Measurements from ENCODE around the gene MCC.

The MCC gene

DNA sequence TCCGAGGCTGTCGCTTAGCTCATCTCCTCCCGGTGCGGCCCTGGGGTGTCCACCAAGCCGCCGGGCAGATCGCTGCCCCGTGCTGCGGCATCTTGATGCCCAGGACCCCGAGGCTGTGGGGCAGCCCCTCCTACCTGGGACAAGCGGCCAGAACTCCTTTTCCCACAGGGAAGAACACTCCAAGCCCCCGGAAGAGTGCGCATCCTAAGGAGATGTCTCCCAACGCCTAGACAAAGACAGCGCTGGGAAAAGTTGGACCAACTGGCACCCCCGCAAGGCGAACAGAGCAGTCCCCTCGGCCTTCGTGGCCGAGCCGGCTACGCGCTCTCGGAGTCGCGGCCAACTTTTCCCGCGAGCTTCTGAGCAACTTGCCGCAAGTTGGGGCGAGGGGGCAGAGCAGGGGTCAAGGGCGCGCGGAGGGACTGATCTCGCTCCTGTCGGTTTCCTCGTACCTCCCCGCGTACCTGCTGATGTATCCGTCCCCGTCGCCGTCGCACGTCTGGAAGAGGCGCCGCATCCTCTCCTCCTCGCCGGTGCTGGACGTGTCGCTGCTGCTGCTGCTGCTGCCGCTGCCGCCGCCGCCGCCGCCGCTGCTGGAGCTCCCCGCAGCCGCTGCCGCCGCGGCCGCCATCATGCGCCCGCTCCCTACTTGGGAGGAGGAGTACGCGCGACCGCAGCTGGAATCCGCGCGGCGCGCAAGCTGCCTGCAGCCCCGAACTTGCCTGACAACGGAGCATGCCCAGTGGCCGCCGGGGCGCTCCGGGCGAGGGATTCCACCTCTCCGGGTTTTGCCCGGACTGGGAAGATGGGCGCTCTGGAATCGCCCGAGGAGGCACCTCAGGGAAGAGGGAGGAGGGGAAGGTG, at the start of gene MCC:
Gene MCC, minus strand, starts transcription at position 673 of the 864 bp plus-strand sequence.
- H3K4me1 Mint-ChIP-seq (ENCODE audit: low read depth): peaks cover 18% of the 10 kb centered on the region
- H3K27ac Mint-ChIP-seq: no peak within 1 kb of the TSS
- H3K36me3 Mint-ChIP-seq (ENCODE audit: low read depth): peaks cover 9% of the 10 kb centered on the region
- peak within 1 kb of the TSS; percentile 75 for H3K4me3 Mint-ChIP-seq
- peaks cover 18% of the 10 kb centered on the region for H3K9me3 Mint-ChIP-seq
- peaks cover 80% of the 10 kb centered on the region for H3K27me3 Mint-ChIP-seq

GRCh38 chr5:113531481-113532159, 43.4 kb upstream of the MCC start:
- no peak overlapping the region for H3K27ac Mint-ChIP-seq
- no peak overlapping the region for H3K4me3 Mint-ChIP-seq
- no peaks in the 10 kb centered on the region for H3K4me1 Mint-ChIP-seq (ENCODE audit: low read depth)
- H3K36me3 Mint-ChIP-seq (ENCODE audit: low read depth): peaks cover 72% of the 10 kb centered on the region
- H3K9me3 Mint-ChIP-seq: peaks cover 5% of the 10 kb centered on the region
- H3K27me3 Mint-ChIP-seq: no peaks in the 10 kb centered on the region

DNA sequence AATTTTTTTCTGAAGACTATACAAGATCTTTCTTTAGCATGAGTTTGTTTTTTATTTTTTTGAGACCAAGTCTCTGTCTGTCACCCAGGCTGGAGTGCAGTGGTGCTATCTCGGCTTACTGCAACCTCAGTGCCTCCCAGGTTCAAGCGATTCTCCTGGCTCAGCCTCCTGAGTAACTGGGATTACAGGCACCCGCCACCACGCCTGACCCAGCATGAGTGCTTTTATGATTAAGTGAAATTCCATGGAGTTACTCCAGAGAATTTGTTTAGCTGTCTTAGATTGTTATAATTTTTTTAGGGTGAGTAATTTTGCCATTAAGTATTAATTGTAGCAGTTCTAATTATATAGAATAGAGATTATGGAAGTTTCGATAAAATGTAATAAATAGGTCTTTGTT, 39.5 kb upstream of the MCC start:
- H3K36me3 Mint-ChIP-seq (ENCODE audit: low read depth): peaks cover 46% of the 10 kb centered on the region
- H3K4me3 Mint-ChIP-seq: no peak overlapping the region
- H3K4me1 Mint-ChIP-seq (ENCODE audit: low read depth): peaks cover 25% of the 10 kb centered on the region

DNA sequence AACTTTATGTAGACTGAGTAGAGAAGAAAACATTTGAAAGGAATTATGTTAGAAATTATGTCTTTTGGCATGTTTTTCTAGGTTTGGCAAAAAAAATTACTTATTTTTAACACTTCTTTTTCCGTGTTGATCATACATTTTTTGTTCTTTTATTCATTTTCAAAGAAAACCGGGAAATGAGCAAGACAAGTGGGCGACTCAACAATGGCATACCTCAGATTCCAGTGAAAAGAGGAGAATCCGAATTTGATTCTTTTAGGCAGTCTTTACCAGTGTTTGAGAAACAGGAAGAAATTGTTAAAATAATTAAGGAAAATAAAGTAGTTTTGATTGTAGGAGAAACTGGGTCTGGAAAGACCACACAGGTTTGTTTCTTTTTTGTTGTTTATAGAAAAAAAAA, 38.2 kb upstream of the MCC start:
- Mint-ChIP-seq H3K9me3 (peaks cover 5% of the 10 kb centered on the region), H3K4me3 (no peak overlapping the region), H3K27ac (no peak overlapping the region), H3K36me3 (ENCODE audit: low read depth) (peaks cover 33% of the 10 kb centered on the region), H3K27me3 (no peaks in the 10 kb centered on the region), H3K4me1 (ENCODE audit: low read depth) (peaks cover 34% of the 10 kb centered on the region)

More for the DNA sequence above, 39.5 kb upstream of the MCC start:
- Mint-ChIP-seq H3K27me3 (no peaks in the 10 kb centered on the region), H3K9me3 (peaks cover 5% of the 10 kb centered on the region), H3K27ac (no peak overlapping the region)

DNA sequence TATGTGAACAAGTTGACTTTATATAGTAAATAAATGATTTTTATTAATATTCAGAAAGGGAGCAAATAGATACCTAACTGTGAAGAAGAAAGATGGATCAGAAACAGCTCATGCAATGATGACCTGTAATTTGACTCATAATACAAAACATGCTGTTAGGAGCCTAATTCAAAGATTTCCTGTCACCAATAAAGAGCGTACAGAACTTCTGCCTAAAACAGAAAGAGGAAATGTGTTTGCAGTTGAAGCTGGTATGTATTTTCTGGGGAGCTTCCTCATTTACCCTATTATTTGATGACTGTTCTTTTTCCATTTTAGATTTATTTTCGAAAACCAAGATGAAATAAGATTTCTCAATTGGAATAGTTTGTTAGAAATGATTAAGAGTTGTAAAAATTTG, 36.7 kb upstream of the MCC start:
- Mint-ChIP-seq H3K27ac (no peak overlapping the region), H3K9me3 (no peaks in the 10 kb centered on the region), H3K27me3 (no peaks in the 10 kb centered on the region), H3K4me1 (ENCODE audit: low read depth) (peaks cover 49% of the 10 kb centered on the region), H3K4me3 (no peak overlapping the region), H3K36me3 (ENCODE audit: low read depth) (peaks cover 31% of the 10 kb centered on the region)

GRCh38 chr5:113523168-113523567, 34.9 kb upstream of the MCC start:
- Mint-ChIP-seq H3K27me3 (no peaks in the 10 kb centered on the region), H3K36me3 (ENCODE audit: low read depth) (peaks cover 34% of the 10 kb centered on the region), H3K4me1 (ENCODE audit: low read depth) (peaks cover 63% of the 10 kb centered on the region), H3K27ac (no peak overlapping the region), H3K9me3 (no peaks in the 10 kb centered on the region), H3K4me3 (no peak overlapping the region)

DNA sequence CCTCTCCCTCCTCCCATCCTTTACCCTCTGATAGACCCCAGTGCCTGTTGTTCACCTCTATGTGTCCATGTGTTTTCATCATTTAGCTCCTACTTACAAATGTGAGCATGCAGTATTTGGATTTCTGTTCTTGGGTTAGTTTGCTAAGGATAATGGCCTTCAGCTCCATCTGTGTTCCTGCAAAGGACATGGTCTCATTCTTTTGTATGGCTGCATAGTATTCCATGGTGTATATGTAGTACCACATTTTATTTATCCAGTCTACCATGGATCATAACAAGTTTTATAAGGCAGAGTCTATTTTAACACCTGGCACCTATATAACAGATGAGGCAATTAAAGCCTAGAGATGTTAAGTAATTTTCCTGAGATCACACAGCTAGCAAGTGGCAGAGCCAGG, 32.6 kb upstream of the MCC start:
- H3K36me3 Mint-ChIP-seq (ENCODE audit: low read depth): peaks cover 43% of the 10 kb centered on the region
- no peaks in the 10 kb centered on the region for H3K27me3 Mint-ChIP-seq
- no peaks in the 10 kb centered on the region for H3K9me3 Mint-ChIP-seq
- peaks cover 70% of the 10 kb centered on the region for H3K4me1 Mint-ChIP-seq (ENCODE audit: low read depth)
- no peak overlapping the region for H3K4me3 Mint-ChIP-seq
- H3K27ac Mint-ChIP-seq: peak overlapping the region; percentile 38

DNA sequence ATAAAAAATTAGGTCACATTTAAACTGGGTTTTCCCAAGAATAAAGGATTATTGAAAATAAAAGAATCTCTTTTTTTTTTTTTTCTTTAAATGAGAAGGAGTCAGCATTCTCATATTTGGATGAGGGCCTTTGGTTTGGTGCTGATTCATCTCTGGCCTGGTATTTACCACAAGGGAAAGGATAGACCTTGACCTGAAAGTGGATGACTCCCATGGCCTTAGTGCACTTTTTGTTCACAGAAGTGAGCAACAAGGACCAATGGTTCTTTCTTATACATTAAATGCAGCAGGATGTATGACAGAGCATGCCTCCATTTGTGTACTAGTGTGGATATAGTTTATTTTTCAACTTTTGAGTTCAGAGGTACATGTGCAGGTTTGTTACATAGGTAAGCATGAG, 32.2 kb upstream of the MCC start:
- H3K9me3 Mint-ChIP-seq: no peaks in the 10 kb centered on the region
- H3K4me3 Mint-ChIP-seq: no peak overlapping the region
- H3K36me3 Mint-ChIP-seq (ENCODE audit: low read depth): peaks cover 46% of the 10 kb centered on the region
- no peak overlapping the region for H3K27ac Mint-ChIP-seq
- peaks cover 74% of the 10 kb centered on the region for H3K4me1 Mint-ChIP-seq (ENCODE audit: low read depth)
- no peaks in the 10 kb centered on the region for H3K27me3 Mint-ChIP-seq

DNA sequence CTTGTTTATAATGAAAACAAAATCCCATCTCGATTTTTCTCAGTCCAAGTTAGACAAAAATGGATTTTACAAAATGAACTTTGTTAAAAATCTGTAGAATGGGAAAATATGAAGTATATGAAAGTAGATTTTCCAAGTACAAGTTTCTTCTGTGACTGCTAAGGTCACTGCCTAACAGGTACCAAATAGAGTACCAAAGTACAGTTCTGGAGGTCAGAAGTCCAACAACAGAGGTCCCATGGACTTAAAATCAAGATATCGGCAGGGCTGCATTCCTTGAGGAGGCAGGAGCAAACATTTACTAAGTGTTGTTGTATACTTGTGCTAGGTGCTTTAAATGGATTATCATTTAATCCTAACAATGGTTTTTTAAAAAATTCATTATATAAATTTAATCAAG, 31.2 kb upstream of the MCC start:
- peaks cover 74% of the 10 kb centered on the region for H3K4me1 Mint-ChIP-seq (ENCODE audit: low read depth)
- no peaks in the 10 kb centered on the region for H3K27me3 Mint-ChIP-seq
- H3K9me3 Mint-ChIP-seq: no peaks in the 10 kb centered on the region
- no peak overlapping the region for H3K4me3 Mint-ChIP-seq
- H3K36me3 Mint-ChIP-seq (ENCODE audit: low read depth): peaks cover 49% of the 10 kb centered on the region
- H3K27ac Mint-ChIP-seq: no peak overlapping the region

- no peaks in the 10 kb centered on the region for H3K27me3 Mint-ChIP-seq
- H3K36me3 Mint-ChIP-seq (ENCODE audit: low read depth): peaks cover 49% of the 10 kb centered on the region
- no peaks in the 10 kb centered on the region for H3K9me3 Mint-ChIP-seq
- no peak overlapping the region for H3K4me3 Mint-ChIP-seq
- H3K27ac Mint-ChIP-seq: no peak overlapping the region
- peaks cover 75% of the 10 kb centered on the region for H3K4me1 Mint-ChIP-seq (ENCODE audit: low read depth)
These were observed 30.6 kb upstream of the MCC start for GRCh38 chr5:113518884-113519283.

DNA sequence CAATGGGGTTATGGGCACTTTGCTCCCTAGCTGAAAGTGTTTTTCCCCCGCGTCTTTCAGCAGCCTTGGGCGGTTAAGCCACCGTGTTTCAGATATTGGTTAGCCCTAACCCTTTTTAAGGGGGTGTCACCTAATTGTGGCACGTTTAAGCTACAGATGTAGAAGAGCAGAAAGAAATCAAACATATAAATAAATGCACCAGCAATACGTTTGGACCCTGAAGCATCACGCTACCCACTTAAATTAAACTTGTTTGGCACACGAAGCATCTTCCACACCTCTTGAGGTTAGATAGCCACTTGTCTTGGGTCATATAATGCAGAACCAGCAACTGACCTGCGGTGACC, 26.0 kb upstream of the MCC start:
- Mint-ChIP-seq H3K36me3 (ENCODE audit: low read depth) (peaks cover 32% of the 10 kb centered on the region), H3K27ac (peak overlapping the region; percentile 90), H3K4me1 (ENCODE audit: low read depth) (peaks cover 40% of the 10 kb centered on the region), H3K27me3 (peaks cover 13% of the 10 kb centered on the region), H3K9me3 (no peaks in the 10 kb centered on the region), H3K4me3 (peak overlapping the region; percentile 94)

- H3K9me3 Mint-ChIP-seq: no peaks in the 10 kb centered on the region
- H3K4me3 Mint-ChIP-seq: peak within 1 kb of the TSS; percentile 94
- peaks cover 19% of the 10 kb centered on the region for H3K27me3 Mint-ChIP-seq
- peaks cover 34% of the 10 kb centered on the region for H3K4me1 Mint-ChIP-seq (ENCODE audit: low read depth)
- peaks cover 25% of the 10 kb centered on the region for H3K36me3 Mint-ChIP-seq (ENCODE audit: low read depth)
- peak within 1 kb of the TSS; percentile 90 for H3K27ac Mint-ChIP-seq
These were observed 25.4 kb upstream of the MCC start, which contains the start of gene YTHDC2 for GRCh38 chr5:113513384-113514288. Gene YTHDC2, plus strand, starts transcription at chr5:113513694. Its CDS starts 202 bp downstream, at chr5:113513896.

DNA sequence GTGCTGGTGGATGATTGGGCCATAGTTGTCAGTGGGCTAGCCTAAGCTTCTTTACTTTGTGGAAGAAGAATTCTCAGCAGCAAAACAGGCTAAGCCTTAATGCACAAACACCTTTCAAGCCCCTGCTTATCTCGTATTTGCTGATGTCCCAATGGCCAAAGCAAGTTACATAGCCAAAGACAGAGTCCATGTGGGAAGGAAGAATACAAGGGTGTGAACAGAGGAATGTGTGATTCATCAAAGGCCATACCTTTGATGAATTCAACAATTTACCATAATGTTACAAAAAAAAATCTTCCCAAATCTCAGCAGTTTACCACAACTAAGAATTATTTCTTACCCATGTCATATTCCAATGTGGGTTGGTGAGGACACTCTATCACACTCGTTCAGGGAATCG, 24.1 kb upstream of the MCC start:
- Mint-ChIP-seq H3K9me3 (no peaks in the 10 kb centered on the region), H3K36me3 (ENCODE audit: low read depth) (peaks cover 16% of the 10 kb centered on the region), H3K27me3 (peaks cover 32% of the 10 kb centered on the region), H3K4me3 (peak overlapping the region; percentile 31), H3K4me1 (ENCODE audit: low read depth) (peaks cover 31% of the 10 kb centered on the region), H3K27ac (no peak overlapping the region)

DNA sequence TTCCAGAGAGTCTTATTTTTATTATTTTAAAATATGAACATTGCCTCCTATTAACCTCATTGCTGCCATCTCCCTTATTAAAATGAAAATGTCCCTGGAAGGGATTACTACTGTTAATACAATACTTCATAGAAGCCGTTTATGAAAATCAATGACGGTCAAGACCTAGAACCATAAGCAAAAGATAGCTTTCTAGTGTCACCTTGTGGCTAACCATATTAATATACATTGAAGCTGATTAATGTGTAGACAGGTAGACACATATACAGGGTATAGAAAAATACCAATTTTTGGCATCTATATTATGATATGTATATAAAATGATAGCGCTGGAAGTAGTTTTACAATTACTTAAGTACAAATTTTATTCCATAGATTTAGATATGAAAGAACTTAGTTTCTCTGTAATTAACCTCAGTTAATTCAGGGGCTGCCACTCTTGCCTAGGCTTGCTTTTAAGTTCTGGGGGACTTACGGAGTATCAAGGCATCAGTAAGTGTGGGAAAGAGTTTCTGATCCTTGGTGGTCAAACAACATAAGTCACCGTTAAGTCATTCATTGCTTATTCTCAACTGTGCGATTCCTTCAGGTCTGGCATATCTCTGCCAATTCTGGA, 22.7 kb upstream of the MCC start:
- H3K4me3 Mint-ChIP-seq: no peak overlapping the region
- H3K27me3 Mint-ChIP-seq: peaks cover 38% of the 10 kb centered on the region
- peaks cover 6% of the 10 kb centered on the region for H3K36me3 Mint-ChIP-seq (ENCODE audit: low read depth)
- H3K4me1 Mint-ChIP-seq (ENCODE audit: low read depth): peaks cover 23% of the 10 kb centered on the region
- no peaks in the 10 kb centered on the region for H3K9me3 Mint-ChIP-seq
- no peak overlapping the region for H3K27ac Mint-ChIP-seq
